Brain microvascular endothelial cell (primary cell): ENCODE data around the gene ISLR.
A peak's percentile ranks its signal among the peaks of the same experiment; 100 is the strongest.

Experiments used
- DNase-seq: peaks from one replicate; pipeline ENCODE4 v3.0.0-alpha.2; 2020
- H3K27ac ChIP-seq: fragments of 250-450 bp; sonication (Bioruptor Pico); 2 replicates; pipeline ENCODE4 v1.5.1; 2020; ENCODE audit warnings: mild to moderate bottlenecking, moderate library complexity
- H3K27me3 ChIP-seq: fragments of 250-450 bp; sonication (Bioruptor Pico); replicated peaks from 2 replicates; pipeline ENCODE4 v1.5.1; 2020; ENCODE audit warnings: mild to moderate bottlenecking
- H3K36me3 ChIP-seq: fragments of 250-450 bp; sonication (Bioruptor Pico); replicated peaks from 2 replicates; pipeline ENCODE4 v1.5.1; 2020; ENCODE audit warnings: mild to moderate bottlenecking
- H3K4me3 ChIP-seq: 2 replicates; pipeline ENCODE4 v1.5.1; 2011; ENCODE audit warnings: low read depth, mild to moderate bottlenecking, control low read depth, low read length, moderate library complexity
- in situ Hi-C: cut with HindIII; loops from 2 replicates; pipeline ENCODE4 v1.10.0; 2017; ENCODE audit warnings: low sequenced_read_pairs, low pct_ligation_motif_present
- TF ChIP-seq, protein P1 (sequence below): IDR thresholded peaks from 2 replicates; pipeline ENCODE4 v1.5.1; 2011; ENCODE audit warnings: low read depth, mild to moderate bottlenecking, moderate library complexity, low read length, control low read depth, inconsistent platforms; ENCODE audit errors: missing control alignments

Gene ISLR

GRCh38 chr15:74206801-74207281 lies 33.3 kb downstream of the ISLR start:
- no peaks in the 10 kb centered on the region for H3K27me3 ChIP-seq
- H3K36me3 ChIP-seq = no peaks in the 10 kb centered on the region

GRCh38 chr15:74207652-74208440 lies 34.3 kb downstream of the ISLR start:
- no peaks in the 10 kb centered on the region for H3K27me3 ChIP-seq
- no peak overlapping the region for H3K4me3 ChIP-seq
- no peak for DNase-seq
- in situ Hi-C loops = no loop called here
- no peak overlapping the region for H3K27ac ChIP-seq
- no peaks in the 10 kb centered on the region for H3K36me3 ChIP-seq
- TF ChIP-seq, protein P1, sequence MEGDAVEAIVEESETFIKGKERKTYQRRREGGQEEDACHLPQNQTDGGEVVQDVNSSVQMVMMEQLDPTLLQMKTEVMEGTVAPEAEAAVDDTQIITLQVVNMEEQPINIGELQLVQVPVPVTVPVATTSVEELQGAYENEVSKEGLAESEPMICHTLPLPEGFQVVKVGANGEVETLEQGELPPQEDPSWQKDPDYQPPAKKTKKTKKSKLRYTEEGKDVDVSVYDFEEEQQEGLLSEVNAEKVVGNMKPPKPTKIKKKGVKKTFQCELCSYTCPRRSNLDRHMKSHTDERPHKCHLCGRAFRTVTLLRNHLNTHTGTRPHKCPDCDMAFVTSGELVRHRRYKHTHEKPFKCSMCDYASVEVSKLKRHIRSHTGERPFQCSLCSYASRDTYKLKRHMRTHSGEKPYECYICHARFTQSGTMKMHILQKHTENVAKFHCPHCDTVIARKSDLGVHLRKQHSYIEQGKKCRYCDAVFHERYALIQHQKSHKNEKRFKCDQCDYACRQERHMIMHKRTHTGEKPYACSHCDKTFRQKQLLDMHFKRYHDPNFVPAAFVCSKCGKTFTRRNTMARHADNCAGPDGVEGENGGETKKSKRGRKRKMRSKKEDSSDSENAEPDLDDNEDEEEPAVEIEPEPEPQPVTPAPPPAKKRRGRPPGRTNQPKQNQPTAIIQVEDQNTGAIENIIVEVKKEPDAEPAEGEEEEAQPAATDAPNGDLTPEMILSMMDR = no peak

More at GRCh38 chr15:74206801-74207281, 33.3 kb downstream of the ISLR start:
- TF ChIP-seq, protein P1 = no peak
- Histone ChIP-seq H3K27ac (no peak overlapping the region), H3K4me3 (no peak overlapping the region)
- in situ Hi-C loops = no loop called here
- no peak for DNase-seq

DNA sequence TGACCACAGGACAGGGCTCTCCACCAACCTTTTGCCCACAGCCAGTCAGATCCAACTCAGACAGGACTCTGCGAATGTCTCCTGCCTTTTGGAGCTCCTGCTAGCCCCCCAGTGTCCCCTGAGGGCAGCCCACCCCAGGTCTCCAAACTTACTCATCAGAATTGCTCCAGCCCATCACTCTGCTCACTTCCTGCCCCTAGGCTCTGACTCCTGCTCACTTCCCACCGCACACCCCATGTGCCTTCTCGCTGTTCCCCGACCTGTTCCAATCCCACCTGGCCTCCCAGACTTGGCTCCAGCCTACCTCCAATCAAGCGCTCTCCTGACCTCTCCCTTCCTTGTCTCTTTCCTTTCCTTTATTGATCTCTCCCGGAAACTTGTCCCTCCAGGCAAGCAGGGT lies 35.0 kb downstream of the ISLR start:
- in situ Hi-C loops = no loop called here
- no peak overlapping the region for H3K27ac ChIP-seq
- TF ChIP-seq, protein P1 = no peak
- no peak for DNase-seq
- H3K4me3 ChIP-seq = no peak overlapping the region
- H3K27me3 ChIP-seq = no peaks in the 10 kb centered on the region
- H3K36me3 ChIP-seq = no peaks in the 10 kb centered on the region

DNA sequence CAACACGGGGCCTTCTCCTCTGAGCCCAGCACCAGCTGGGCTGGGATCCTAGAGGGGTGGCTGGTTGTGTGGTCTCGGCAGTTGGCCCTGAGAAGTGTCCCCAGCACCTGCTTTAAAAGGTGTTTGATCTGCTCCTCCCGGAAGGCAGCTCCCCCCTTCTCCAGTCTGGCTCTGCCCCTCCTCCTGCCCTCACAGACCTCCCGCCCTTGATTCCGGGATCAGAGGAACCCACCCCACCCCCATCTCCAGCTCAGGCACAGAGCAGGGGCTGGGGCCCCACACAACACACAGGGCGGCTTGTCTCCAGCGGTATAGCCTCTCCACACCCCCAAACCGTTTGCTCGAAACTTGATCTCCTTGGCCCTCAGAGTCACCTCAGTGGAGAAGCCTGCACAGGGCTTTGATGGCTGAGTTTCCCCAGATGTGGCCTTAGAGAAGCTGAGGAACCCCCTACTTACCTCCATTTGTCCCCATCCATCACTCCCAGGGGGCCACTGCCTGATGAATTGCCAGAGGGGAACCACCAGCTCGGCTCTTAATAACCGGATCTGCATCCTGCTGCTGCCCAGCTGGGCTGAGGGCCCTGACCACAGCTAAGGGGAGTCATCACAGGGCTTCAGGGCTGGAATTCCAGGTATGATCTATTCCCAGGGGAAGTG lies 35.5 kb downstream of the ISLR start:
- in situ Hi-C loops = no loop called here
- TF ChIP-seq, protein P1 = no peak
- DNase-seq = no peak
- H3K36me3 ChIP-seq = no peaks in the 10 kb centered on the region
- no peaks in the 10 kb centered on the region for H3K27me3 ChIP-seq
- H3K27ac ChIP-seq = no peak overlapping the region
- no peak overlapping the region for H3K4me3 ChIP-seq

DNA sequence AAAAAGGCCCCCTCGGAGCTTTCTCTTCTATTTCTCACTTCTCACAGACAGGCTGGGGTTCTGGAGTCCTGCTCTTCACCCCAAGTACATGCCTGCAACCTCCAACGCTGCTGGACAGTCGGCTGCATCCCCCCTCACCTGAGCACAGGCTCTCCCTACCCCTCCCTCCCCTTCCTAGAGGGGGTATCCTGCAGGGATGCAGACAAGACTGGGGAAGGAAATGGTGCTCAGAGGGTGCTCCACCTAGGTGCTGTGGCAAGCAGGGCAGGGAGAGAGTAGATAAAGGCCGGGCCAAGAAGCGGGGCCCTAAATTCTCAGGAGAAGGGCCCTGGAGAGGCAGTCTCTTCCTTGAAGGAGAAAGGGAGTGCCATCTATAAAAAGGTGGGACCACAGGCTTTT lies 36.0 kb downstream of the ISLR start:
- no peak overlapping the region for H3K4me3 ChIP-seq
- H3K27ac ChIP-seq = peak overlapping the region; percentile 2
- H3K36me3 ChIP-seq = no peaks in the 10 kb centered on the region
- TF ChIP-seq, protein P1 = no peak
- H3K27me3 ChIP-seq = no peaks in the 10 kb centered on the region
- in situ Hi-C loops = no loop called here
- DNase-seq = no peak
